Measurements from ENCODE around the gene LAMB1.
"Not testable (repeated sequence)": the region's sequence is repeated elsewhere in the genome, so short reads cannot be mapped to it uniquely, and the experiment has no call there.

Gene LAMB1

DNA sequence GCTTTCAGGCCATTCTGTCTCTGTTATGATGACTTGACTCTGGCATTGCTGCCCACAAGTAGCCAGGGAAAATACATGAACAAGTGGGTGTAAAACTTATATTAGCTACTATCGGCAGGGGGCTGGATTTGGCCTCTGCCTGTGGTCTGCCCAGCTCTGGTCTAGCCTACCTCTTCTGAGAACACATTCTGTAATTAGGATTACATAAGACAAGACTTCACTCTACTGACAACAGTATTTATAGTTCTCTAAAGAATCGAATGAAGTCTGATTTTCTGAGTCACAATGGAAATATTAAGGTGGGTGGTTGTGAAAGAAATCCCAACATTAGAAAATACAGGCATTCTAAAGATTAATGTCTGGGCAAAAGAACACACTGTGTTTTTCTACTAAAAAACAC lies 56.5 kb downstream of the LAMB1 start:
- no peak for DNase-seq (ENCODE audit: low read depth in 2 of 2)

DNA sequence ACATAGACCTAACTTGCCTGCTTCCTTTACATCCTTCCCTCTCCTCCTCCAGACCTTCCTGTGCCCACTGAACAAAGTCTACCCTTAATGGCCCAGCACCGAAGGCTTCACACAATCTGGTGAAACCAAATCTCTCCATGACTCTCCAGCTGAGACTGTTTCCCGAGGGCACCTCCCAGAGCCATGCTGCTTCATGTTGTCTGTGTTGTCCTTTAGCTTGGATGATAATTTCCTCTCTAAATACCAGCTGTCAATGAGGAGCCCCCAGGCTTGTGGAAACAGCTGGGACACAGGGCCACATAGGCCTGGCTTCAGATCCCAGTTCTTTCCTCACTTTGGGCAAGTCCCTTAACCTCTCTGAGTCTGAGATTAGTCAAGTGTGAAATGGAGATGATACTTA lies 57.6 kb downstream of the LAMB1 start:
- DNase-seq (ENCODE audit: low read depth in 2 of 2): no peak

DNA sequence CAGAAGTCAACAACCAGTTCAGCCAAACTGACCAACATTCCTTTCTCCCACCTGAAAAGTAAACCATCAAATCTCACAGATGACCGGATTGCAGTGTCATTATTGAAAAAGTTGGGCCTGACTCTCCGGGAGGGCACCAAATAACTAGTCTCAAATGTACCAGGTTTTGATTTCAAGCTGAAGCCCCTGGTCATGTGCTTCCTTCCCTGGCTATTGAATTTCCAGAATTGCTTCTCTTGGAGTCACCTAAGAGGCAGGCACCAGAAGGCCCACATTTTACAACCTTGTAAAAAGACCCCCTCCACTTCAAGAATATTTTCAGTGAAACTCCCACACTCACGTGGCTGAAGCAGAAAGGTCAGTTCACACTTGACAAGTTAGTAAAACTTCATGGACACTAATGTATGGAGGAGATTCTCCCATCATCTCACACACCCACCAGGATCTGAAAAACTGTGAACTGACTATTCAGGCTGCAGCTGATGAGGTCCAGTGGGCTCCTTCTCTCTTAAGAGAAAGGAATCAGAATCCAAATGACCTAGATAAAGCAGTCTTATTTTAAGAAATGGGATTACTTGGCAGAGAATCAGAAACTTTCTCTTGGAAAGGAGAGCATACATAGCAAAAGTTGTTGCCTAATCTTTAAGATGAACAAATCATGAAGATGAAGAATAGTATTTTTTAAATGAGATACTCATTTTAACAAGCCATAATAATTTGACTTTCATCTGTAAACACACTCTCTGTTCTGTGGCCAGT lies 58.4 kb downstream of the LAMB1 start:
- no peak for DNase-seq (ENCODE audit: low read depth in 2 of 2)

DNA sequence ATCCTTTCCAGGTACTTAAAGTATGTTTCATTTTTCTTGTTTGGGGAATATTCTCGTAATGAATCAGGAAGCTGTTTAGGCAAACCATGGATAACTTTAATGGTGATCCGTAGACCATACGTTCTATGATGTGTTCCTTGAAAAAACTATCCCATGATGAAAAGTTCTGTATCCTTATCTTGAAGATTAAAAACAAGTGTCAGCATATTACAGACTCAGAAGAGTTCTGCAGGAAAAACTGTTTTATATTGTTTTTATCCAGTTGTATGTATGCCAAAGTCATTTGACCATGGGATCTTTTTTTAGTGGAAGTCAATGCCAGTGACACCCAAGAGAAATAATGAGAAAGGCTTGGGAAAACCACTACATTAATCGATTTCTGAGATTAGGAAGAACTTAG lies 59.9 kb downstream of the LAMB1 start:
- no peak for DNase-seq (ENCODE audit: low read depth in 2 of 2)

DNA sequence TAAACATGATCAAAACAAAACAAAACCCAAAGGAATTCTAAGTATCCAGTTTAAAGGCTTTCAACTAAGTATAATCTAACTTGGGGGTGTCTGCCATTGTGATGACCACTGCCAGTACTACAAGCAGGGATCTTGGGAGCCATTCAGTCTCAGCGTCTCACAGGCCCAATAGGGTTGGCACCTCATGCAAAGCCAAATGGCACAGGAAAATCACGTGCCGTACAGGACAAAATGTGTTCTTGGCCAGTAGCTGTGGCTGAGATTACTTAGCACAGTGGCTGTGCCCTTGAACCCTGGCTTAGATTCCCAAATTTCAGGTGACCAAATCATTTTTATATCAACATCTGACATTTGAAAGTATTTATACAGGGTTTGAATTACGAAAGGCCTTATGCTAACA lies 62.0 kb downstream of the LAMB1 start:
- no peak for DNase-seq (ENCODE audit: low read depth in 2 of 2)

DNA sequence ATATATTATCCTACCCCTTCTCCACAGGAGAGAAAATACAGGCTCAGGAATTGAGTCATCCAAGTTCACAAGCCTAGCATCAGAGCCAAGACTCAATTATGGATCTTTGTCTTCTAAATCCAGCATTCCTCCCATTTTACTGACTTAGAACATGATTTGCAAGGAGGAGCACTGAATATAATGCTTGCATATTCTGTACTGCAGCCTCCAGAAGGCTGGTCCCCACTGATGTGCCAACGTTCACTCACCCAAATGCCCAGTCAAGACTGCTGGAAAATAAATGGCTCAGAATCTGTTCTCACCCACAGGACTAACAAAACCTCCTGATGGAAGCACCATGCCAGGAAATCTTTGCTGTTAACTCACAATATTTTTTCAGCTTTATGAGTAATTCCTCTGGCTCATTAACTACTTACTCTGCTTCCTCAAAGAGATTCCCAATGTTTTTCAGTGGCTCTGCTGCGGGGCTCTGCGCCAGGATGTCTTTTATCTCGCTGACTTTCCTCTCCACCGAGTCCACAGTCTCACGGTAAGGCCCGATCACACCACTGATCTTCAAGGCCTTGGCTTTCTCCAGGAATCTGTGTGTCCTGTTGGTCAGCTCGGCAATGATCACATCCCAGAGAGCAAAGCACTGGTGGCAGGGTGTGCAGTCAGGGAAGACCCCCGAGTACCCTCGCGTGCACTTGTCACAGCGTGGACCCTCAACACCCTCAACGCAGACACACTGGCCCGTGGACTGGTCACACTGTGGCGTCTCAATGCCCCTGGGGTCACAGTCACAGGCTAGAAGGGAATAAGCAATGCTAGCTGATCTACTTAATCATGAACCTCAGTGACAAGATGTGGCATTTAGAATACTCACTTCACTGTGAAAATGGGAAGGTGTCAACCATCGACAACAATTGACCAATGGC lies 63.1 kb downstream of the LAMB1 start:
- peak; percentile 60 to 61 for DNase-seq (ENCODE audit: low read depth in 2 of 2)

DNA sequence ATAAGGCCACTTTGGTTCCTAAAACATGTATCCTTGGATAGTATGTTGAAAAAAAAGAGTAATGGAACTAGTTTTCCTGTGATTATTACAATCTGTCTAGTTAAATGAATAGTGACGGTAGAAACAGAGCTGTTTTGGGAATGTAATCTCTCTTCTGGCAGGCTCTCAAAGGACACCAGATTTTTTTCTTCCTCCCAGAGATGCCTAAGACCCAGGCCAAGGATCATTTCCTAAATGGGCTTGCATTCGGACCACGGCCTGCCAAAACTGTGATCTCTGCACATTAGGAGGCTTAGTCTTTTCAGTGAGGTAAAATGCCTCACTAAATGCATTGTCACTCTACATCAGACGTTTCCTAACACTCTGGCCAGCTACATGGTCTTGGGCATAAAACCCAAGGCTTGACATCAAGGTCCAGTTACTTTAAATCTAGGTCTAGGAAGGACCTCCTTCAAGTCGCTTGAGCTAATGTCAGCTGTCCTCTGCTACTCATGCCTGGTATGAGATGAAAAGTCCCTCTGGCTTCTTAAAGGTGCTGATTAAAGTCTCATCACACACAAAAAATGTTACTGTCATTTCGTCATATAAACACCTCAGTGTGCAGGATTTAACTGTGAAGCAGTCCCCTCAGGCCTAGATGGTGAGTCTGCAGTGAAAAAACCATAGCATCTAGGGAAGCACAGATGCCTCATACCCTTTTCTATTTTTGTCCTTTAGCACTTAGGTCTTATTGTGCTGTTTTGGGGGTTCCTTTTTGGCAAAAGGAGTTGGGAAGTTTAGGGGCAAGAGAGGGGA lies 64.3 kb downstream of the LAMB1 start:
- no peak for DNase-seq (ENCODE audit: low read depth in 2 of 2)

DNA sequence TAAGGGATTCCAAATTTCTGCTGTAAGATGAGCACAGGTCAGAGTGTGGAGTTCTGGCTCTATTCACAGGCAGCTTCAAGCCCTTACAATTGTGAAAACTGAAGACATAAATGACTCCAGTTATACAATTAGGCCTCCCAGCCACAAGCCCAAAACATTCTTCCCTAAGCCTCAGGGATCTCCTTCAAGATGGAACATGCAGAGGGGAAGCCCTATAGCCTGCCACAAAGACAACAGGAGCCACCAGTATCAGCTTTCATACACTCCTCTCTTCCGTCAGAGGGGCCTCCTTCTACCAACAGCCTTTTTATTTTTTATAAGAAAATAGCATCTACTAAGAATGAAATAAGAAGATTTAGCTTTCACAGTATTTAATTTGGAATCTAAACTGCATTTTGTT lies 65.4 kb downstream of the LAMB1 start:
- DNase-seq (ENCODE audit: low read depth in 2 of 2): no peak

DNA sequence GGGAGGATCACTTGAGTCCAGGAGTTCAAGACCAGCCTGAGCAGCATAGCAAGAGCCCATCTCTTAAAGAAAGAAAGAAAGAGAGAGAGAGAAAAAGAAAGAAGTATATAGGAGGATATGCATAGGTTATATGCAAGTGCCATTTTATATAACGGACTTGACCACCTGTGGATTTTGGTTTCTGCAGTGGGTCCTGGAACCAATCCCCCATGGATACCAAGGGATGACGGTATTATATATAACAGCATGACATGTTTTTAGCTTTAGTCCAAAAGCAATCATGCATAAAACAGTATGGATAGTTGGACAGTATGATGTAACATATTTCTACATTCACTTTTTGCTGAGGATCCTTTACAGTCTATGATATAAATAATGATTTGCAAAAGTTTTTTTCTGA lies 66.6 kb downstream of the LAMB1 start:
- DNase-seq (ENCODE audit: low read depth in 2 of 2): no peak

DNA sequence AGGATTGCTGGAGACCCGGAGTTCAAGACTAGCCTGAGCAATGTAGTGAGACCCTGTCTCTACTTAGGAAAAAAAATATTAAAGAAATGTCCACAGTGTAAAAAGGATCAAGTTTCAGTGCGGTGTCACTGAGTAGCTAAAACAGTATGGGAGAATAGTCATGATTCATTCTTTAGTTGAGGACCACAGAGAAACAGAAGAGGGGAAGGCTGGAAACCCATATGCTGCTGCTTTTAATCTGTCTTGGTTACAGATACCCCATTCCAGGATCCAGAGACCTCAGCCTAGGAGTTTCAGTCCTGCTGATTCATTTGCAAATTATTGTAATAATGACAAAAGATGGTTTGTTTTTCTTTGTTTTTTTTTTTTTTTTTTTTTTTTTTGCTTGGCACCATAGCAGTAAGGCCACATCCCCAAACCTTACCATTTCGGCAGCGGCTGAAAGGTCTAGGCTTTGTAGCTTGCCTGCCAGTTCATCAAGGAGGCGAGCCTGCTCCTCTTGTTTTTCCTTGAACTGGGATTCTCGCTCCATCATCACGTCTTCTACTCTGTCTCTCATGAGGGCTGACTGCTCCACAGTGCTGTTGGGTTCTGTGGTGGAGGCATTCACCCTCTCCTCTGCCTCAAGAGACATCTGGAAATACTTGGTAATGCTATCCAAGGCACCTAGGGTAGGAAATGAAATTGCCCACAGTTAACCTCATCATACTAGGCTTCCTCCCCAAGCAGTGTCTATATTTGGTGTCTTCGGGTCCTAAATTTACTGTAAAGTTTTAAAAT lies 67.8 kb downstream of the LAMB1 start:
- peak; percentile 60 to 66 for DNase-seq (ENCODE audit: low read depth in 2 of 2)

DNA sequence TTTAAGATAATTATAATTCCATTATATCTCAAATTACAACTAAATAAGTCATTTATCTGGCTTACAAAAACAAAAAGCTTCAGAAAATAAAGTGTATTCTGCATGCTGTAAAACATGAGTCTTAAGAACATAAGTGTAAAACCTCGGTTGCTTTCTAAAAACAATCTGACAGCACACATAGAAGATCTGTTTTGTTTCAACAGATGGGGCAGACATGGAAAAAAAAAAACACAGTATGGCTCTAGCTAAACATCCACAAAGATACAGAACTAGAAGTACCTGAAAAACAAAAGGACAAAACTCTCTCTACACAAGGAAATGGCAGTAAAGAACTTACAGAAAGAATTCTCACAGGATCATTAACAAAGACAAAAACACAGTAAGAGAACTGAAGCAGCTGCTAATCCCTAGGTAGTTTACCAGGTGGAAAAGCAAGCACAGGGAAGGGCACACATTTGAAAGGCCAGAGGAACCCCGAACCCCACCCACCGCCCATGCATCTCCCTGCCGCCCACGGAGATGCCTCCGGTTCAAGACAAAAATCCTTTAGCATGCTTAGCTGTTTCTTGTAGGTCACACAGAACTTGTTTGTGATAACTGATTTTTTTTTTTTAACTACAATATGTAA lies 69.5 kb downstream of the LAMB1 start:
- DNase-seq (ENCODE audit: low read depth in 2 of 2): no peak

DNA sequence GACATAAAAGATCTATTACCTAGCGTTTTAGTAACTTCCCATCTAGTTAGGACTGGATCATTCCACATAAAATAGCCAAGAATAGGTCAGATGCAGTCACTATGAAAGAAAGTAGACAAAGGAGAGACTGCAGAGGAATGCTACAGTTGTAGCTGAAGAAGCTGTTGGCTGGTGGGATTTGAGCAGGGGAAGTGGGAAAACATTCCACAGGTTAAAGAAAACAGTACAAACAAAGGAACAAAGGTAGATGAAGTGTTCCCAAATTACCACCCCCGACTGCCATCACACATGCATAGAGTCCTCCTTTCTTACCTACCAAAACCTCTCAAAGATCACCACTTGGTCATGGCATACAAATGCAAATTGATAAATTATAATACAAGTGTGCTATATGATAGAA lies 70.2 kb downstream of the LAMB1 start:
- no peak for DNase-seq (ENCODE audit: low read depth in 2 of 2)

DNA sequence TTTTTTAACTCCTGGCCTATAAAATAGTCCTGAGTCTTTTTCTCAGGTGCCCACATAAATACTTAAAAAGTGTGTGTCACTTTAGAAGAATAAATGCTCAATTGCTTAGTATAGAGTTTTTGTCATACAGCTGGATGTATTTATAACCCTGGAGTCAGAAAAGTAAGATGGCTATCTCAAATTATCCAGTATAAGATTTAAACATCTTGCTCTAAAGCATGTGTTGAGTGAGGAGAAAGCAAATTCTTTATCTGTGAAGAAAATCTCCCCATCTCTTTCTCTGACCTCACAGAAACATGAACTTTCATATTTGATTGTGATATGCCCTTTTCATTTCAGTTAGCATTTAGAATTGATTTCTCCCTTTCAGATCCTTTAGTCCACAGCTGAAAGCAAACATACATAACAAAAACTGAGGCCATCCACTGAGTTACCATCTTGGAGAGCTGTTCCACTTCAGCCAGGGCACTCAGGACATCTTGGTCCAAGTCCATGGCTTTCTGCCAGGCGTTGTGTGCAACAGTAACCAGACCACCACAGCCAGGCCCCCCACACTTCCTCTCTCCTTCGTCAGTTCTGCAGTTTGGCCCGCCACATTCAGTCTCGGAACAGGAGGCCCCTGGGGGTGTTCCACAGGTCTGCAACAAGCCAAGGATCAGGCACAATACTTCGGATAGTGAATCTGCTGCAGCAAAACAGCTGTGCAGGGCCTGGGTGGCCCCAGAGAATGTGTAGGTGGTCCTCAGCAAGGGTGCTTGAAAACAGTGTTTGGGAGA lies 71.0 kb downstream of the LAMB1 start:
- no peak for DNase-seq (ENCODE audit: low read depth in 2 of 2)

DNA sequence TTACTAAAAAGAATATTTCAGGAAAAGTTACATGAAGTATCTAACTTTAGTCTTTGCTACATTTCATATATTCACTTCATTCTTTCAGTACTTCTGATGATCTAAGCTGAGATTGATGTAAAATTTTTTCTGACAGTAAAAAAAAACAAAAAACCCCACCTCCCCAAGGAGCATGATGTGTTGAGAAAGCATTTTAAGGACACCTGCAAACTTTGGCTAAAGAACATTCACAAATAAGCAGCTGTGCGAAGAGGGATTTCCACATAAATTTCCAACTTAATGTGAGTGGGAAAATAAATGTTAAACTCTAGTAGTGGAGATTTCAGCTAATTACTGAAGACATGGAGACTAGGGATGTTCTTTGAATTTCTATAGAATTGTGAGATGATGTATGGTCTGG lies 76.5 kb downstream of the LAMB1 start:
- no peak for DNase-seq (ENCODE audit: low read depth in 2 of 2)

DNA sequence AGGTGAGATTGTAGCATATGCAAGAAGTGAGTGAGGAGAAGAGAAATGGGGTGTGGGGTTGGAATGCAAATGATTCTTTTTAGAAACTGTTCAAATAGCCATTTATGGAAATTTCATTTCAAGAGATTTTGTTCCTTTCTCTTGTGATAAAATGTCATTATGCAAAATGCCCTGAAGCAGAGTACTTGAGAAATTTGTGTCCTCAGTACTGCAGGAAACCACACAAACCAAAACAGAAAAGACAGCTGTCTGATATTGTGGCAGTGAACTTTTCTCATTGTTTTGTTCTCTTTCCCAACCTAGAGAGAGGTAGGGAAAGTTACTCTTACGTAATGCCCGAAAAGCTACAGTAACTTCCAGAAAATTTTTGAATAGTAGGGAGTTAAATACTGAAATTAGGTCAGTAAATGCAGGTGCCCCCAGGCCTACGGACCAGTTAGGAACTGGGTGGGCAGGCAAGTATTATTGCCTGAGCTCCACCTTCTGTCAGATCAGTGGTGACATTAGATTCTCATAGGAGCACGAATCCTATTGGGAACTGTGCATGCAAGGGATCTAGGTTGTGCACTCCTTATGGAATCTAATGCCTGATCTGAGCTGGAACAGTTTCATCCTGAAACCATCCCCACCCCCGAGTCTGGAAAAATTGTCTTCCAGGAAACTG lies 78.0 kb downstream of the LAMB1 start:
- no peak for DNase-seq (ENCODE audit: low read depth in 2 of 2)

DNA sequence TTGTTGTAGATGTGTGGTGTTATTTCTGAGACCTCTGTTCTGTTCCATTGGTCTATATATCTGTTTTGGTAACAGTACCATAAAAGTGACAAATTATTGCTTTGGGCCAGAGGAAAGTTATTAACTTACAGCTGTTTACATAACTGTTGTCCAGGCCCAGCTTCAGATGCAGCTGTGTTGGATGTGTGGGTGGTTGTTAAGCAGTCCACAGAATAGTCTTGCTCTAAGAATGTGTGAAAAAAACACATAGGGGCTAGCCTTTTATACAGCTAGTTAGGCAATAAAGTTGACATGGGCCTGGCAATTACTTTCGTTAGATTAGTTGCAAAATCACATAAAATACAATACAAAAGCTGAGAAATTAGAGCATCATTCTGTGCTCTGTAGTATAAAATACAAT lies 80.1 kb downstream of the LAMB1 start:
- no peak for DNase-seq (ENCODE audit: low read depth in 2 of 2)

DNA sequence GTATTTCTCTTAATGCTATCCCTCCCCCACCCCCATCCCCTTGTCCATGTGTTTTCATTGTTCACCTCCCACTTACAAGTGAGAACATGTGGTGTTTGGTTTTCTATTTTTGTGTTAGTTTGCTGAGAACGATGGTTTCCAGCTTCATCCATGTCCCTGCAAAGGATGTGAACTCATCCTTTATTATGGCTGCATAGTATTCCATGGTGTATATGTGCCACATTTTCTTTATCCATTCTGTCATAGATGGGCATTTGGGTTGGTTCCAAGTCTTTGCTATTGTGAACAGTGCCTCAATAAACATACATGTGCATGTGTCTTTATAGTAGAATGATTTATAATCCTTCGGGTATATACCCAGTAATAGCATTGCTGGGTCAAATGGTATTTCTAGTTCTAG lies 81.1 kb downstream of the LAMB1 start:
- DNase-seq (ENCODE audit: low read depth in 2 of 2): not testable (repeated sequence)

DNA sequence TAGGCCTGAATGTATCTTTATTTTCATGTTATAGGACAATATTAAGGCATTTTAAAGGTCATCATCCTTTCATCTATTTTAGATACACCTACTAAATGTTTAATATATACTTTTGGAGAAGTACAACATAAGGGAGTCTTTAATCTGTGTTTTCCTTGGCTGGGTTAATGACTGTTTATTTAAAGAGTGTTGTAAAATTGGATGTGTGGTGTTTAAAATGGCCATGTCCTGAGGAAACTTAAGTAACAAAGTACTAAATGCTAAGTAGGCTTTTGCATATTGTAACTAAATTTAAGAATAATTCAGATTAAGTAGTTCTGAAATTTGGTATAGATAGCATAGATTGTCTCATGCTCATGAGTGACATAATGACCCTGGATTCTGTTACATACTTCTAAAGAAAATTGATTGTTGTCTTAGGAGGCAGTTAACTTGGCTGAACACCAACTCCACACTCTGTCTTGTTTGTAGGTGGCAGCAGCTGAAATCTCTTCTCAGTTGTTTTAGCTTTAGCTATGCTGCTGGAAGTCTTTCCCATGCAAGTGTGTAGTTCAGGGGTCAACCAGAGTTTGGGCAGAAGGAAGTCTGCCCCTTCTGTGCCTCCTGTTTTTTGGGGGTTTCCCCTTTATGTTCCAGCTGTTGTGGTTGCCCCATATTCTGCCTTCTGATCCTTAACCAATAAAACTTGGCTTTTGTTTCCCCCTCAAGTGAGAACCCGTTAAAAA lies 82.8 kb downstream of the LAMB1 start:
- DNase-seq (ENCODE audit: low read depth in 2 of 2): no peak

DNA sequence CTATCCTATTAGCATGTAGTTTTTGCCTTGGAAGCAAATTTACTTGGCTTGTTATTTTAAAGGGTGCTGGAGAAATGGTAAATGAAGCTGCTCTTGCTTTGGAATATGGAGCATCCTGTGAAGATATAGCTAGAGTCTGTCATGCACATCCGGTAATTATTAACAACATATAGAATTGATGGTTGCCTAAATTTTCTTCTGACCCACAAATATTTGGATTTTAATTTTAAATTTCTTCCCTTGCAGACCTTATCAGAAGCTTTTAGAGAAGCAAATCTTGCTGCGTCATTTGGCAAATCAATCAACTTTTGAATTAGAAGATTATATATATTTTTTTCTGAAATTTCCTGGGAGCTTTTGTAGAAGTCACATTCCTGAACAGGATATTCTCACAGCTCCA lies 84.0 kb downstream of the LAMB1 start:
- no peak for DNase-seq (ENCODE audit: low read depth in 2 of 2)
